AG04450 (cell line): Measurements from ENCODE around the gene CDKN1C. TPM values are rescaled to one million over a fixed set of nuclear protein-coding genes. Genes with fewer than 3 reads are reported as not detected.

Source experiments
- CTCF ChIA-PET: fragments of 300-600, 350-600 bp; formaldehyde crosslinking; extraction: SDS; loops from one replicate; lab custom pipeline; 2022; ENCODE audit warnings: antibody characterized with exemption, inconsistent platforms; lab: Charles Lee
- POLR2A ChIA-PET: fragments of 350-600 bp; formaldehyde crosslinking; extraction: SDS; loops from one replicate; lab custom pipeline; 2021; ENCODE audit warnings: antibody characterized with exemption, inconsistent platforms; lab: Yijun Ruan, JAX
- DNase-seq: peaks from one replicate; pipeline ENCODE4 v3.0.0-alpha.2; 2011; ENCODE audit warnings: low read depth, low spot score
- H3K27ac ChIP-seq: one replicate; pipeline ENCODE4 v1.5.1; 2012; ENCODE audit warnings: low read depth, low read length, control low read depth
- H3K27me3 ChIP-seq: one replicate; pipeline ENCODE4 v1.6.0; 2012; ENCODE audit warnings: low read length; ENCODE audit not compliant: control insufficient read depth, insufficient read depth
- H3K4me3 ChIP-seq: 2 replicates; pipeline ENCODE4 v1.5.1; 2011; ENCODE audit warnings: mild to moderate bottlenecking, low read depth, low read length, control low read depth
- H3K9me3 ChIP-seq: 2 replicates; pipeline ENCODE4 v1.5.1; 2012; ENCODE audit warnings: low read length; ENCODE audit not compliant: control insufficient read depth, insufficient read depth
- polyA plus RNA-seq: library from polyadenylated mRNA; depleted of rRNA; stranded (reverse); fragments of >200 nt; gene quantifications from 2 replicates; pipeline ENCODE4 v1.2.3, GENCODE V29; 2011
- TF ChIP-seq, protein P1 (sequence below): IDR thresholded peaks from 2 replicates; pipeline ENCODE4 v1.5.1; 2011; ENCODE audit warnings: low read depth, low read length, control low read depth, inconsistent platforms

The CDKN1C gene
- polyA plus RNA-seq, 1 experiment: 8.1 TPM

DNA sequence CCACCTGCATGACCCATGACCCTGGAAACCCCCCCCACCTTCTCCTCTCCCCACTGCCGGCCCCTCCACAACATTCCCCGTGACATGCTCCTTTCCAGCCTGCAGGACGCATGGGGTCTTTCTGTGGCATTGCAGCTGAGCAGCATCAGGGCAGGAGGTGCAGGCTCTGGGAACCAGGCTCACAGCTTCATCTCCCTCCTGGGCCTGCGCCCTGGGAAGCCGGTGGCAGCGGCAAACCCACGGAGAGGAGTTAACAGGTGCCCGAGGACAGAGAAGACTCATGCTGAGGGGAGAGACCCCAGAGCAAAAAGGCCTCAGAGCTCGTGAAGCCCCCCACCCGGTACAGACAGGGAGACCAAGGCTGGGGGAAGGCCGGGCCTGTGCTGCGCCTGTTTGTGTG is 32.2 kb downstream of the CDKN1C start:
- TF ChIP-seq, protein P1, sequence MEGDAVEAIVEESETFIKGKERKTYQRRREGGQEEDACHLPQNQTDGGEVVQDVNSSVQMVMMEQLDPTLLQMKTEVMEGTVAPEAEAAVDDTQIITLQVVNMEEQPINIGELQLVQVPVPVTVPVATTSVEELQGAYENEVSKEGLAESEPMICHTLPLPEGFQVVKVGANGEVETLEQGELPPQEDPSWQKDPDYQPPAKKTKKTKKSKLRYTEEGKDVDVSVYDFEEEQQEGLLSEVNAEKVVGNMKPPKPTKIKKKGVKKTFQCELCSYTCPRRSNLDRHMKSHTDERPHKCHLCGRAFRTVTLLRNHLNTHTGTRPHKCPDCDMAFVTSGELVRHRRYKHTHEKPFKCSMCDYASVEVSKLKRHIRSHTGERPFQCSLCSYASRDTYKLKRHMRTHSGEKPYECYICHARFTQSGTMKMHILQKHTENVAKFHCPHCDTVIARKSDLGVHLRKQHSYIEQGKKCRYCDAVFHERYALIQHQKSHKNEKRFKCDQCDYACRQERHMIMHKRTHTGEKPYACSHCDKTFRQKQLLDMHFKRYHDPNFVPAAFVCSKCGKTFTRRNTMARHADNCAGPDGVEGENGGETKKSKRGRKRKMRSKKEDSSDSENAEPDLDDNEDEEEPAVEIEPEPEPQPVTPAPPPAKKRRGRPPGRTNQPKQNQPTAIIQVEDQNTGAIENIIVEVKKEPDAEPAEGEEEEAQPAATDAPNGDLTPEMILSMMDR: no peak
- ChIA-PET POLR2A (no interaction called here), CTCF (no interaction called here)
- Histone ChIP-seq H3K27me3 (peaks cover 45% of the 10 kb centered on the region), H3K27ac (no peak overlapping the region), H3K4me3 (no peak overlapping the region), H3K9me3 (no peaks in the 10 kb centered on the region; the same call in 1 of the 2 replicates)
- DNase-seq: no peak

DNA sequence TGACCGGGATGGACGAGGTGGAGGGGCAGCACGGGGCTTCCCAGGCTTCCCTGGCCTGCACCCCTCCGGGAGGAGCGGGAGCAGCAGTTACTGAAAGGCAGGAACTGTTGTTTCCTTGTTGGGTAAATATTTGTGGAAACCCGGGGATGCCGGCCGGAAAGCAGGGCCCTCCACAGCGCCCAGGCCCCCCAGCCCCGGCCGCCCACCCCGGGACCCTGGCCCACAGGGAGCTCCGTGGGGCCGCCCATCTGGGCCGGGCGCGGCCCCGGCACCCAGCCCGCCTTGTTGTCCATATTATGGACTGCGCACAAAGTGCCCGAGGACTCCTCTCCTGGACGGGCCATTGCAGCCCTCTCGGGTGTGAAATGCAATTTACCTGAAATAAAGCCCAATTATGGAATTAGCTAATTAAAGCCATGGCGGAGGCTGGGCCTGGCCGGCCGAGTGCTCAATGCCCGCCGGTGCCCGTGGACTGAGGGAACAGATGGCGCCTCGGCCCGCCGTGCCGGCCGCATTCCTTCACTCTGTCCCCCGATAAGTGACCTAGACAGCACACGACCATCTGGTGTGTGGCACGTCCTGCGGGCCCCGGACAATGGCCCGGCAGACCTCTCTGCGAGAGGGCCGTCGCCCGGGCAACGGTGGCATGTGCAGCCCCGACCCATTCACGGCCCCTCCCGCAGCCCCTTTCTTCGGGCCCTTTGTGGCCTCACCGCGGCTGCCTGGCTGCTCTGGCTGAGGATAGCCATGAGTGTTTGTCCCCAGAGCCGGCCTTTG is 35.4 kb downstream of the CDKN1C start:
- ChIA-PET POLR2A (no interaction called here), CTCF (no interaction called here)
- no peaks in the 10 kb centered on the region; the same call in 1 of the 2 replicates for H3K9me3 ChIP-seq
- no peak overlapping the region for H3K27ac ChIP-seq
- H3K27me3 ChIP-seq: peaks cover 26% of the 10 kb centered on the region
- TF ChIP-seq, protein P1: no peak
- no peak for DNase-seq
- H3K4me3 ChIP-seq: no peak overlapping the region

- CTCF ChIA-PET: no interaction called here
- H3K27ac ChIP-seq: no peak overlapping the region
- no peaks in the 10 kb centered on the region; the same call in 1 of the 2 replicates for H3K9me3 ChIP-seq
- H3K4me3 ChIP-seq: no peak overlapping the region
- peaks cover 23% of the 10 kb centered on the region for H3K27me3 ChIP-seq
- DNase-seq: no peak
- POLR2A ChIA-PET: no interaction called here
- TF ChIP-seq, protein P1: no peak
Measured at GRCh38 chr11:2848497-2848896, 37.1 kb downstream of the CDKN1C start.

GRCh38 chr11:2847561-2847960 is 38.0 kb downstream of the CDKN1C start:
- TF ChIP-seq, protein P1: no peak
- ChIA-PET CTCF (no interaction called here), POLR2A (no interaction called here)
- no peak for DNase-seq
- Histone ChIP-seq H3K9me3 (no peaks in the 10 kb centered on the region; the same call in 1 of the 2 replicates), H3K4me3 (no peak overlapping the region), H3K27me3 (peaks cover 24% of the 10 kb centered on the region), H3K27ac (no peak overlapping the region)

GRCh38 chr11:2846470-2846869 is 39.1 kb downstream of the CDKN1C start:
- TF ChIP-seq, protein P1: no peak
- H3K27me3 ChIP-seq: peaks cover 30% of the 10 kb centered on the region
- no peak for DNase-seq
- H3K4me3 ChIP-seq: no peak overlapping the region
- CTCF ChIA-PET: no interaction called here
- no peak overlapping the region for H3K27ac ChIP-seq
- POLR2A ChIA-PET: no interaction called here
- H3K9me3 ChIP-seq: no peaks in the 10 kb centered on the region; the same call in 1 of the 2 replicates
